ENCODE data around the gene MYO1B. TPM values are rescaled to one million over a fixed set of nuclear protein-coding genes. Genes with fewer than 3 reads are reported as not detected.

MYO1B gene
- total and polyA plus RNA-seq, 2 of the 4 experiments (the other 2 are of a cell fraction) = 57.2 to 116 TPM

DNA sequence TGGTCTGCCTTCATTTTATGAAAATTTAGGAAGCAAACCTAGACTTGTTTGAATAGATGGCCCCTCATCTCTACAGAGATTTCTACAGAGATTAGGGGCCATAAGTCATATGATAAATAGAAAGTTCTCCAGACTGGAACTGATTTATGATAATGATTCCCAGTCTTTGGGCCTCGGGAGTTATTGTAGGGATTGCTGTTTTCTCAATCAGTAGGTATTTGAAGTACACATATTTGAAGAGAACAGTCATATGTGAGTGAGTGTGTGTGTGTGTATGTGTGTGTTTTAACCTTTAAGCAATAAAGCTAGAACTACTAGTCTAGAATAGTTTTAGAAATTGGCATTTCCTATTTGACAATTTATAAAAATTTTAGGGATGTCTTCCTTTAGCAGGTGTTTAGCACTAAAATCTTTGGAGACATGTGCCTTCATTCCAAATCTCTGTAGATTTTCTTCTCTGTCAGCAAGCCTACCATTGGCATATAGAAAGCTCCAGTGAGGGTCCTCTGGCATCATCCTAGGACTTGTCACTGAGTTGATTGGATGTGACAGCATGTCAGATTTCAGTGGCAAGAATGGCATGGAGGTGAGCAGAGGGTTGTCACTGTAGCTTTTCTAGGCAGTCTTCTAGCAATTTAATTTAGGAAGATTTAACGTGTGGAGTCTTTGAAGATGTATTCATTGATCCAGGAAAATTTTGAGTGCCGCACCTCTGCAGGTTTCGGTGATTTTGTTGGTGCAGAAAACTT, 71.2 kb downstream of the MYO1B start:
- POLR2A ChIA-PET (ENCODE audit: unreplicated experiment) = no interaction called here

More for the DNA sequence above, 71.2 kb downstream of the MYO1B start:
- in situ Hi-C loops (cut with MboI; ENCODE audit: low sequenced_read_pairs) (no loop called here), intact Hi-C loops (cut with micrococcal nuclease) (no loop called here), dilution Hi-C loops (cut with HindIII; ENCODE audit: low sequenced_read_pairs, unreplicated experiment) (no loop called here)
- no peaks in the 10 kb centered on the region for H3K36me3 ChIP-seq (ENCODE audit: control insufficient read depth, insufficient read depth, low read length)
- peaks cover 25% of the 10 kb centered on the region for H4K20me1 ChIP-seq (ENCODE audit: insufficient read depth, low read length)
- peaks cover 25 to 67% of the 10 kb centered on the region in 2 experiments for H3K79me1 ChIP-seq (ENCODE audit: low read depth in 1 of 2, low read length in 2 of 2)
- H2AFZ ChIP-seq (replicated peaks; ENCODE audit: low read length, poor library complexity) = no peak overlapping the region
- no peak overlapping the region for H3K56ac ChIP-seq (ENCODE audit: extremely low read depth, insufficient read depth, low read length)
- no peak overlapping the region for H2AK9ac ChIP-seq (replicated peaks; ENCODE audit: low read depth, low read length, poor library complexity)
- H4K91ac ChIP-seq (ENCODE audit: insufficient read depth, low read depth, low read length) = no peak overlapping the region
- WGBS, 2 experiments (ENCODE audit: extremely low coverage in 2 of 2, insufficient read length in 1 of 2) = no CpG with 5 or more reads among the region's 4 CpGs
- H3K4me3 ChIP-seq (ENCODE audit: insufficient read depth, low read depth, low read length) = no peak overlapping the region
- DNase-seq = peak; percentile 75
- H4K5ac ChIP-seq (ENCODE audit: low read depth, low read length) = no peak overlapping the region
- H2BK120ac ChIP-seq (ENCODE audit: low read depth, low read length) = no peak overlapping the region
- no peak overlapping the region for H2BK15ac ChIP-seq (ENCODE audit: low read depth, low read length)
- H3K4me2 ChIP-seq (ENCODE audit: low read depth, low read length) = no peak overlapping the region
- peaks cover 19% of the 10 kb centered on the region for H3K4me1 ChIP-seq (ENCODE audit: control insufficient read depth, insufficient read depth, low read length)
- peaks cover 11% of the 10 kb centered on the region for H3K9me1 ChIP-seq (ENCODE audit: insufficient read depth, low read length)
- no peak overlapping the region; the same call in 1 of the 2 replicates for H3K18ac ChIP-seq (ENCODE audit: low read depth, low read length)
- BruUV-seq (replicated peaks) = no TSS peak
- no peaks in the 10 kb centered on the region for H3K27me3 ChIP-seq (ENCODE audit: control insufficient read depth, insufficient read depth, low read length)
- CTCF ChIA-PET = interaction anchor here (0.7 to 1.1 kb wide), 2 partner anchors 13 to 17 kb away, joined by 3 read pairs; no protein-coding TSS in a partner anchor
- no peaks in the 10 kb centered on the region for H3K9me3 ChIP-seq (ENCODE audit: control insufficient read depth, insufficient read depth, low read length)
- H2AK5ac ChIP-seq (ENCODE audit: low read depth, low read length) = no peak overlapping the region
- no peak overlapping the region for H4K8ac ChIP-seq (ENCODE audit: low read depth in 2 of 2, low read length in 2 of 2)
- no peak overlapping the region for H3K9ac ChIP-seq (ENCODE audit: low read depth, low read length)
- ATAC-seq (ENCODE audit: low read depth) = no peak
- no peak overlapping the region for H2BK20ac ChIP-seq (ENCODE audit: low read depth, low read length)
- no peak overlapping the region for H3K23ac ChIP-seq (ENCODE audit: low read depth, low read length)
- H3K4ac ChIP-seq (ENCODE audit: low read depth, low read length) = no peak overlapping the region
- no peak overlapping the region for H3K27ac ChIP-seq (ENCODE audit: insufficient read depth, low read length)
- H3K14ac ChIP-seq (replicated peaks; ENCODE audit: low read depth, low read length) = no peak overlapping the region
- H2BK5ac ChIP-seq (ENCODE audit: low read depth, low read length, poor library complexity, severe bottlenecking) = no peak overlapping the region
- TF ChIP-seq, protein P1, sequence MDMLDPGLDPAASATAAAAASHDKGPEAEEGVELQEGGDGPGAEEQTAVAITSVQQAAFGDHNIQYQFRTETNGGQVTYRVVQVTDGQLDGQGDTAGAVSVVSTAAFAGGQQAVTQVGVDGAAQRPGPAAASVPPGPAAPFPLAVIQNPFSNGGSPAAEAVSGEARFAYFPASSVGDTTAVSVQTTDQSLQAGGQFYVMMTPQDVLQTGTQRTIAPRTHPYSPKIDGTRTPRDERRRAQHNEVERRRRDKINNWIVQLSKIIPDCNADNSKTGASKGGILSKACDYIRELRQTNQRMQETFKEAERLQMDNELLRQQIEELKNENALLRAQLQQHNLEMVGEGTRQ (IDR thresholded peaks at IDR 0.05; ENCODE audit: low read depth, low read length) = no peak
- TF ChIP-seq FOS (IDR thresholded peaks at IDR 0.05; ENCODE audit: low read depth, low read length) (0 out of 2 replicates have a peak, but pooled peaks have one; percentile 13), SMC3 (IDR thresholded peaks at IDR 0.05; ENCODE audit: low read depth, low read length) (no peak)

Measured in IMR-90 (cell line).